Tibial nerve (tissue), 4 donors: ENCODE data around the gene PALM.
"Not testable (repeated sequence)": the region's sequence is repeated elsewhere in the genome, so short reads cannot be mapped to it uniquely, and the experiment has no call there.

Source experiments
- EP300 ChIP-seq, 2 donors: sonication (generic); formaldehyde crosslinking; IDR thresholded peaks; one replicate each; pipeline ENCODE4 v1.6.1; 2017; ENCODE audit warnings: antibody characterized with exemption in 2 of 2, mild to moderate bottlenecking in 1 of 2
- POLR2A ChIP-seq, 2 donors: fragments of 450-650 bp; IDR thresholded peaks; one replicate each; pipeline ENCODE4 v1.6.1; 2017; ENCODE audit warnings: antibody characterized with exemption in 2 of 2, mild to moderate bottlenecking in 2 of 2, moderate library complexity in 2 of 2
- TF ChIP-seq, protein P1 (sequence below), 5 experiments: fragments of 200-600 bp in 3 of 5; fragments of 450-650 bp in 2 of 5; sonication (generic) in 3 of 5; IDR thresholded peaks; one replicate each; pipeline ENCODE4 v1.5.1; 2016 to 2019; ENCODE audit warnings: antibody characterized with exemption in 5 of 5, mild to moderate bottlenecking in 3 of 5, moderate library complexity in 2 of 5

DNA sequence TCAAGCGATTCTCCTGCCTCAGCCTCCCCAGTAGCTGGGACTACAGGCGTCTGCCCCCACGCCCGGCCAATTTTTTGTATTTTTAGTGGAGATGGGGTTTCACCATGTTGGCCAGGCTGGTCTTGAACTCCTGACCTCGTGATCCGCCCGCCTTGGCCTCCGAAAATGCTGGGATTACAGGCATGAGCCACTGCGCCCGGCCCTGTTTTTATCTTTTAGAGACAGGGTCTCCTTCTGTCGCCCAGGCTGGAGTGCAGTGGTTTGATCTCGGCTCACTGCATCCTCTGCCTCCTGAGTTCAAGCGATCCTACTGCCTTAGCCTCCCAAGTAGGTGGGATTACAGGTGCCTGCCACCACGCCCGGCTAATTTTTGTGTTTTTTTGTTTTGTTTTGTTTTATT is 10.2 kb upstream of the PALM start:
- not testable (repeated sequence) for TF ChIP-seq POLR2A, EP300 (IDR thresholded peaks at IDR 0.05)
- TF ChIP-seq, protein P1, sequence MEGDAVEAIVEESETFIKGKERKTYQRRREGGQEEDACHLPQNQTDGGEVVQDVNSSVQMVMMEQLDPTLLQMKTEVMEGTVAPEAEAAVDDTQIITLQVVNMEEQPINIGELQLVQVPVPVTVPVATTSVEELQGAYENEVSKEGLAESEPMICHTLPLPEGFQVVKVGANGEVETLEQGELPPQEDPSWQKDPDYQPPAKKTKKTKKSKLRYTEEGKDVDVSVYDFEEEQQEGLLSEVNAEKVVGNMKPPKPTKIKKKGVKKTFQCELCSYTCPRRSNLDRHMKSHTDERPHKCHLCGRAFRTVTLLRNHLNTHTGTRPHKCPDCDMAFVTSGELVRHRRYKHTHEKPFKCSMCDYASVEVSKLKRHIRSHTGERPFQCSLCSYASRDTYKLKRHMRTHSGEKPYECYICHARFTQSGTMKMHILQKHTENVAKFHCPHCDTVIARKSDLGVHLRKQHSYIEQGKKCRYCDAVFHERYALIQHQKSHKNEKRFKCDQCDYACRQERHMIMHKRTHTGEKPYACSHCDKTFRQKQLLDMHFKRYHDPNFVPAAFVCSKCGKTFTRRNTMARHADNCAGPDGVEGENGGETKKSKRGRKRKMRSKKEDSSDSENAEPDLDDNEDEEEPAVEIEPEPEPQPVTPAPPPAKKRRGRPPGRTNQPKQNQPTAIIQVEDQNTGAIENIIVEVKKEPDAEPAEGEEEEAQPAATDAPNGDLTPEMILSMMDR (IDR thresholded peaks at IDR 0.05), result not testable (repeated sequence)
